NB4 (cell line): ENCODE measurements around the gene PHYKPL.

Experiments used
- DNase-seq: peaks from one replicate; pipeline ENCODE4 v3.0.0; 2010; ENCODE audit warnings: low read depth
- H3K4me3 ChIP-seq: one replicate; pipeline ENCODE4 v1.5.1; 2011; ENCODE audit warnings: mild to moderate bottlenecking, low read depth, low read length, moderate library complexity
- CTCF ChIP-seq: IDR thresholded peaks from one replicate; pipeline ENCODE4 v1.5.1; 2012; ENCODE audit warnings: low read depth, low read length
- MYC ChIP-seq: IDR thresholded peaks from 2 replicates; pipeline ENCODE4 v1.6.1; 2011; ENCODE audit warnings: low read depth, low read length
- POLR2A ChIP-seq: IDR thresholded peaks from 2 replicates; pipeline ENCODE4 v1.6.1; 2011; ENCODE audit warnings: mild to moderate bottlenecking; ENCODE audit not compliant: insufficient read length; ENCODE audit errors: extremely low read depth
- TF ChIP-seq, protein P1 (sequence below): IDR thresholded peaks from 2 replicates; pipeline ENCODE4 v1.6.1; 2011; ENCODE audit warnings: low read depth, low read length

The PHYKPL gene

DNA sequence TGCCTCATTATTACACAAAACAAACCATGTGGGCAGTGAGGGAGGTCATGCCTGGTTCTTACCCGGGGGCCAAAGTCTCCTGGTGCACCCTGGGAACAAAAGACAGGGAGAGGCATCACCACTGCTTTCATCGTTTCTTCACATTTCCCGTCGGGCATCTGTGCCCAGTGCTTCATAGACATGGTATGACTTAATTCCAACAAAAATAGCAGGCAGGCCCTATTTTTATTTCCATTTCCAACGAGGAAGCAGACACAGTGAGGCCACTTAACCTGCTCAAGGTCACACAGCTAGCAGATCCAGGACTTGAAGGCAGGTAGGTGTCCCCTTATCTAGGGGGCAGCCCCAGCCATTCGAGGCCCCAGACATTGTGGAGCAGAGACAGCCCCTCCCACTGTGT, 34.6 kb upstream of the PHYKPL start:
- no peak for DNase-seq
- no peak overlapping the region for H3K4me3 ChIP-seq
- TF ChIP-seq POLR2A (no peak), MYC (no peak), CTCF (no peak)
- TF ChIP-seq, protein P1, sequence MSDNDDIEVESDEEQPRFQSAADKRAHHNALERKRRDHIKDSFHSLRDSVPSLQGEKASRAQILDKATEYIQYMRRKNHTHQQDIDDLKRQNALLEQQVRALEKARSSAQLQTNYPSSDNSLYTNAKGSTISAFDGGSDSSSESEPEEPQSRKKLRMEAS, result no peak

DNA sequence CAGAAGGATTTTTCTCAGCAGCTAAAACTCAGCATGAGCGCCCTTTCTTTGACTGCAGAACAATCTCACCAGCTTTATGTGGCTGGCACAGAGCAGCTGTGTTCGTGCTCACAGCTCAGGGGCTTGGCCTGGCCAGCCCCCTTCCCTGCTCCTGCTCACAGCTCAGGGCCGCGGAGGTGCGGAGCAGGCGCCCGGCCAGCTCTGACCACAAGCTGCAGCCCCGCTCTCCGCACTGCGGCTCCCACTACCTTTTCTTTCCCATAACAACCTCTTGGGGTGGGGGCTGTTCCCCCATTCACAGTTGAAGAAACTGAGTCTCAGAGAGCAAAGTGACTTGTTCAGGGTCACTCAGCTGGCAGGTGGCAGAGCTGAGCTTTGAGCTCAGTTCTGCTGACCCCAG, 34.0 kb upstream of the PHYKPL start:
- DNase-seq, result no peak
- no peak overlapping the region for H3K4me3 ChIP-seq
- TF ChIP-seq, protein P1, result no peak
- TF ChIP-seq CTCF (no peak), POLR2A (no peak), MYC (no peak)

DNA sequence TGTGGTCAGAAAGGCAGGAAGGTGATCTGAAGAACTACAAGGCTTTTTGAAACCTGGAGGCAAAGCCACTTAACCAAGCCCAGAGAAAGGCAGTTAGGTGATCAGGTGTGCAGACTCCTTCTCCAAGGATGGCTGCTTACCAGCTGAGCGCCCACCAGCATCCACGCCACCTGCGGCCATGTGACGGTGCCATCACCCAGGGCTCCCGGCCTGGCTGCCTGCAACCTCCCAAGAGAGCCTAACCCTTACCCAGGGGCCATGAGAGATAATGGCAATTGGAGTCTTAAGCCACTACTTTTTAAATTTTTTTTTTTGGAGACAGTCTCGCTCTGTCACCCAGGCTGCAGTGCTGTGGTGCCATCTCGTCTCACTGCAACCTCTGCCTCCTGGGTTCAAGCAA, 33.1 kb upstream of the PHYKPL start:
- no peak overlapping the region for H3K4me3 ChIP-seq
- no peak for TF ChIP-seq POLR2A
- no peak for TF ChIP-seq CTCF
- TF ChIP-seq MYC, result no peak
- TF ChIP-seq, protein P1, result no peak
- DNase-seq, result no peak

DNA sequence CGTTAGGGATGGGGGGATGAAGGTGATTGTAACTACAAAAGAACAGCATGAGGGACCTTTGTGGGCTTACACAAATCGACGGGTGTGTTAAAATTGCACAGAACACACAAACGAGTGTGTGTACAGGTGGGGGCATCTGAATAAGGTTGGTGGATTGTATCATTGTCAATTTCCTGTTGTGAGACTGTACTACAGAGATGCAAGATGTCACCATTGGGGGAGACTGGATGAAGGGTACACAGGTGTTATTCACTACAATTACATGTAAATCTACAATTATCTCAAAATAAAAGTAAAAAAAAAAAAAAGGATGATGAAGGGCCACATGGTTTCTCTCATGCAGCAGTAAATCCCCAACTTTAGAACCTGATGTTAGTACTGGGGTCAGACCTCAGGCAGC, 31.4 kb upstream of the PHYKPL start:
- TF ChIP-seq, protein P1, result no peak
- TF ChIP-seq POLR2A (no peak), MYC (no peak), CTCF (no peak)
- no peak for DNase-seq
- H3K4me3 ChIP-seq, result no peak overlapping the region

DNA sequence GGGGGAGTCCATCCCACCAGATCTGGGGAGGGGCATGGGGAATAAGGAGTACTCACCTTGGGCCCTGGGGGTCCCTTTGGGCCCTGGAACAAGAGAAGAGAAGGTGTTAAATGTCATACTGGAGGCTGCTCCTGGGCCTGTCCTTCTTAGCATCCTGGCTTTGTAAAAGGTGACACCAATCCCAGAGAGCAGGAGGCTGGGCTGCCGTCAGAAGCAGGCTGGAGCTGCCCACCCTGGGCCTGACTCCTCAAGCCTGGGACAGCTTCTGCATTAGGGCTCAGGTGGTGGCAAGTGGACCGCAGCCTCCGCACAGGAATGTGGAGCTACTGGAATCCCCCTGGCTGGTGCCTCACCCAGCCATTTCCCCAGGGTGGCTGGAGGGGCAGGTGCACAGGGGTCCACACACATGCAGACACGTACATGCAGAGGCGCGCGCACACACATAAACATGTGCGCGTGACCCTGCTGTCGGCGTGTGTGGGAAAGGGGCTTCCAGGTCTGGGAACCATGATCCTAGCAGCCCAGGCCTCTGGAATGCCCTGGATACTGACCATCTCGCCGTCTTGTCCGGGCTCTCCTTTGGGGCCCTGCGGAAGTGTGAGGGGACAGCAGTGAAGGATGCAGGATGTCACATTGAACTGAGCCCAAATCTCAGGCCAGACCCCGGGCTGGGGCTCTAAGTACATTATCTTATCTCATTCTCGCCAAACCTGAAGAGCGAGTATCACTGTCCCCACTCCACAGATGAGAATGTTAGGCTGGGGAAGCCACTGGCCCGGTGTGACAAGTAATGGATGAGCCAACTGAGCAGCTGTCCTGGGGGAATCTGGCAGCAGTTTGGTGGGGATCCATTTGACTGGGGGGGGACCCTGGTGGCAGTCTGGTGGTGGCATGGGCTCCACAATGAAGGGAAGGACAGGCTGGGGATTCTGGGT, 29.3 kb upstream of the PHYKPL start:
- no peak for DNase-seq
- no peak overlapping the region for H3K4me3 ChIP-seq
- TF ChIP-seq POLR2A (no peak), MYC (no peak), CTCF (no peak)
- TF ChIP-seq, protein P1, result no peak
